Stomach (tissue), 9 donors: Measurements from ENCODE around the gene FGF18. TPM values are rescaled to one million over a fixed set of nuclear protein-coding genes. Genes with fewer than 3 reads are reported as not detected.

Experiments used
- DNase-seq, 2 donors: peaks; one replicate each; pipeline versions ENCODE4 v3.0.0 to v3.0.0-alpha.2; 2013 to 2019
- H3K27ac ChIP-seq, 5 donors: fragments of 200-600 bp in 4 of 5; sonication (generic) in 4 of 5; one replicate each; pipeline ENCODE4 v1.5.1; 2013 to 2019; ENCODE audit warnings: mild to moderate bottlenecking in 1 of 5, moderate library complexity in 1 of 5
- H3K27me3 ChIP-seq, 3 donors: fragments of 200-600 bp; sonication (generic); one replicate each; pipeline ENCODE4 v1.5.1; 2017 to 2019; ENCODE audit warnings: mixed run types in 1 of 3
- H3K36me3 ChIP-seq, 4 donors: fragments of 200-600 bp; sonication (generic); 1 replicate in 3 of 4; 2 replicates in 1 of 4; pipeline ENCODE4 v1.5.1; 2016 to 2019
- H3K4me1 ChIP-seq, 4 donors: fragments of 200-600 bp; sonication (generic); one replicate each; pipeline ENCODE4 v1.5.1; 2016 to 2019
- H3K4me3 ChIP-seq, 4 donors: fragments of 200-600 bp; sonication (generic) in 3 of 4; one replicate each; pipeline ENCODE4 v1.5.1; 2016 to 2019; ENCODE audit warnings: mild to moderate bottlenecking in 1 of 4
- H3K9me3 ChIP-seq, 4 donors: fragments of 200-600 bp; sonication (generic); one replicate each; pipeline ENCODE4 v1.5.1; 2016 to 2019
- EP300 ChIP-seq: sonication (generic); formaldehyde crosslinking; IDR thresholded peaks from one replicate; pipeline ENCODE4 v1.6.1; 2017; ENCODE audit warnings: antibody characterized with exemption
- POLR2A ChIP-seq, 4 donors: fragments of 450-650 bp; IDR thresholded peaks; one replicate each; pipeline ENCODE4 v1.6.1; 2016; ENCODE audit warnings: antibody characterized with exemption in 4 of 4, control low read depth in 2 of 4, mild to moderate bottlenecking in 1 of 4, moderate library complexity in 1 of 4
- POLR2AphosphoS5 ChIP-seq, 3 donors: sonication (generic); formaldehyde crosslinking; IDR thresholded peaks; one replicate each; pipeline ENCODE4 v1.6.1; 2016; ENCODE audit warnings: antibody characterized with exemption in 3 of 3
- WGBS, 5 donors: extraction: QIAGEN DNeasy Blood & Tissue Kit in 3 of 5; methylation state at CpG; one replicate each; pipeline versions ENCODE4 v1.1.5 to v1.1.7; 2013 to 2018; 5-methylcytosine and 5-hydroxymethylcytosine counted together
- intact Hi-C: fragments of 100-400 bp; cut with DNase I; formaldehyde crosslinking; loops from one replicate; pipeline ENCODE4 v1.15.1; 2023; ENCODE audit warnings: low total_unique reads
- polyA plus RNA-seq, 3 donors: library from polyadenylated mRNA; stranded (reverse); fragments of 200-250 nt; gene quantifications; one replicate each; pipeline ENCODE4 v1.2.3, GENCODE V29; 2013
- total RNA-seq, 5 donors: library from RNA; depleted of rRNA; stranded (reverse); fragments of >200 nt; gene quantifications; one replicate each; pipeline versions ENCODE4 v1.1.0 to v1.2.3, GENCODE V29; 2014 to 2016
- TF ChIP-seq, protein P1 (sequence below), 7 experiments: fragments of 450-650 bp in 4 of 7; fragments of 200-600 bp in 3 of 7; sonication (generic) in 3 of 7; IDR thresholded peaks; one replicate each; pipeline ENCODE4 v1.5.1; 2016 to 2019; ENCODE audit warnings: antibody characterized with exemption in 7 of 7, control low read depth in 2 of 7, mild to moderate bottlenecking in 1 of 7
- donor health status: healthy with polysubstance abuse.
- donor health status: Bipolar disorder and iron deficiency.
- donor health status: healthy.

Gene FGF18
- total and polyA plus RNA-seq, 8 donors: 0.37 to 7.1 (median 0.46) TPM; not detected in 3

DNA sequence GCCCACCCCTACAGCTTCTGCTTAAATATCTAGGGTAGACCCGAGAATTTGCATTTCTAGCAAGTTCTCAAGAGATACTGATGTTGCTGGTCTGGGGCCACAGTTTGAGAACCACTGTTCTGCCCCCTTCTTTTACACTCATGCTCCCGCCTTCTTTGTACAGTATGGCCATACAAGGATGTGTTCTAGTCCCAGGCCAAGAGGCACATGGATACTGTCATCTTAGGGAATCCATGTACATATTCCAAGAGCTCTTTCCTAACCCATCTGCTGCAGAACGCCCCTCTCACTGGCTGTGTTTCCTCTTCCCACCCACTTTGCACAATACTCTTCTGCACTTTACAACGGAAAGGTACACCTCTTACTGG is 44.4 kb downstream of the FGF18 start:
- TF ChIP-seq EP300 (no peak), POLR2A (IDR thresholded peaks at IDR 0.05) (no peak), POLR2AphosphoS5 (IDR thresholded peaks at IDR 0.05) (no peak)
- TF ChIP-seq, protein P1, sequence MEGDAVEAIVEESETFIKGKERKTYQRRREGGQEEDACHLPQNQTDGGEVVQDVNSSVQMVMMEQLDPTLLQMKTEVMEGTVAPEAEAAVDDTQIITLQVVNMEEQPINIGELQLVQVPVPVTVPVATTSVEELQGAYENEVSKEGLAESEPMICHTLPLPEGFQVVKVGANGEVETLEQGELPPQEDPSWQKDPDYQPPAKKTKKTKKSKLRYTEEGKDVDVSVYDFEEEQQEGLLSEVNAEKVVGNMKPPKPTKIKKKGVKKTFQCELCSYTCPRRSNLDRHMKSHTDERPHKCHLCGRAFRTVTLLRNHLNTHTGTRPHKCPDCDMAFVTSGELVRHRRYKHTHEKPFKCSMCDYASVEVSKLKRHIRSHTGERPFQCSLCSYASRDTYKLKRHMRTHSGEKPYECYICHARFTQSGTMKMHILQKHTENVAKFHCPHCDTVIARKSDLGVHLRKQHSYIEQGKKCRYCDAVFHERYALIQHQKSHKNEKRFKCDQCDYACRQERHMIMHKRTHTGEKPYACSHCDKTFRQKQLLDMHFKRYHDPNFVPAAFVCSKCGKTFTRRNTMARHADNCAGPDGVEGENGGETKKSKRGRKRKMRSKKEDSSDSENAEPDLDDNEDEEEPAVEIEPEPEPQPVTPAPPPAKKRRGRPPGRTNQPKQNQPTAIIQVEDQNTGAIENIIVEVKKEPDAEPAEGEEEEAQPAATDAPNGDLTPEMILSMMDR (IDR thresholded peaks at IDR 0.05): no peak
- Histone ChIP-seq H3K4me3 (no peak overlapping the region), H3K27me3 (peaks cover 0 to 21% (median 0%) of the 10 kb centered on the region in 3 donors), H3K4me1 (no peaks in the 10 kb centered on the region), H3K9me3 (no peaks in the 10 kb centered on the region), H3K36me3 (no peaks in the 10 kb centered on the region), H3K27ac (no peak overlapping the region)
- intact Hi-C loops: no loop called here
- DNase-seq: no peak
- 71 to 83% (median 80%) methylated on average over 4 of the region's 4 CpGs for WGBS, 5 donors

DNA sequence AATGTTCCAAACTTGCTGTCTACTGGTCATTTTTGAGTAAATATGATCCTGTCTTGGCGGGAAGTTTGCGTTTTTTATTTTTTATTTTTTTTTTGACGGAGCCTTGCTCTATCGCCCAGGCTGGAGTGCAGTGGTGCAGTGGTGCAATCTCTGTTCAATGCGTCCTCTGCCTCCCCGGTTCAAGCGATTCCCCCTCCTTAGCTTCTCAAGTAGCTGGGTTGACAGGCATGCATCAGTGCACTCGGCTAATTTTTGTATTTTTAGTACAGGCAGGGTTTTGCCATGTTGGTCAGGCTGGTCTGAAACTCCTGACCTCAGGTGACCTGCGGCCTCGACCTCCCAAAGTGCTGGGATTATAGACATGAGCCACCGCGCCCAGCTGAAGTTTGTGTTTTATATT is 45.4 kb downstream of the FGF18 start:
- H3K4me3 ChIP-seq: no peak overlapping the region
- peaks cover 0 to 17% (median 0%) of the 10 kb centered on the region in 3 donors for H3K27me3 ChIP-seq
- H3K9me3 ChIP-seq: no peaks in the 10 kb centered on the region
- H3K27ac ChIP-seq: no peak overlapping the region
- 82 to 92% (median 87%) methylated on average over 12 of the region's 12 CpGs for WGBS, 5 donors
- intact Hi-C loops: no loop called here
- no peaks in the 10 kb centered on the region for H3K4me1 ChIP-seq
- TF ChIP-seq EP300 (no peak), POLR2A (IDR thresholded peaks at IDR 0.05) (no peak)
- TF ChIP-seq, protein P1 (IDR thresholded peaks at IDR 0.05): no peak
- H3K36me3 ChIP-seq: no peaks in the 10 kb centered on the region
- no peak for DNase-seq

DNA sequence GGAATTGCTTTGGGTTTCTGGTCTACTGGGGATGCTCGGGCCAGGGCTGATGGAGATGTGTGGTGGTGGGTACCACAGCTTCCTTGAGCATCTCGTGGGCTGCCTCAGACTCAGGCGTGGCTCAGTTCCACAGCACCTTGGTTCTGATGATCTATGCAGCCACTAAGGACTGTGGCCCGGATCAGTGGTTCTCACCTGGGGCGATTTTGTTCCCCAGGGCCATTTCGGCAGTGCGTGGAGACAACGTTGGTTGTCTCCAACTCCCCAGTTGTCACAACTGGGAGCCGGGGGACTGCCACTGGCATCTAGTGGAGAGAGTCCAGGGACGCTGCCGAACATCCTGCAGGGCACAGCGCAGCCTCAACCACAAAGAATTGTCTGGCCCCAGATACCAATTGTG is 47.7 kb downstream of the FGF18 start:
- TF ChIP-seq POLR2AphosphoS5 (IDR thresholded peaks at IDR 0.05) (no peak), POLR2A (IDR thresholded peaks at IDR 0.05) (no peak), EP300 (no peak)
- TF ChIP-seq, protein P1 (IDR thresholded peaks at IDR 0.05): no peak
- intact Hi-C loops: no loop called here
- WGBS, 5 donors: 85 to 93% (median 87%) methylated on average over 11 to 12 of the region's 12 CpGs

DNA sequence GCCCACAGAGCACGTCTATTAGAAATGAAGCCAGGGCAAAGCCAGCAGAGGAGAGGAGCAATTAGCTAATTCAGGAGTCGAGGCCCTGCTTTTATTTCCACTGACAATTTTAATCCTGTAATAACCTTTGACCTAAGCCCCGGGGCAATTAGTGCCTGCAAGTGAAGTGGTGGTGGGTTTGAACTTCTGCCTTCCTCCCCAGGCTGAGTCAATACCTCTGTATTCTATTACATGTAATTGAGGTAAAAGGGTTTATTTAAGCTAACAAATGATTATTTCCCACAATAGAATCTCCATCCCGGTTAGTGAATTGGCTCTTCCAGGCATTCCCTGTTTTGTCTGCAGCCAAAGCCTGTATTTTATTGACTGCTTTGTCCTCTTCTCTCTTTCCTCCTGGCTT is 49.9 kb downstream of the FGF18 start:
- WGBS, 5 donors: 42 to 55% (median 48%) methylated on average over 4 of the region's 4 CpGs
- H3K36me3 ChIP-seq: no peaks in the 10 kb centered on the region
- no peak overlapping the region for H3K4me3 ChIP-seq
- H3K9me3 ChIP-seq: no peaks in the 10 kb centered on the region
- no peaks in the 10 kb centered on the region for H3K4me1 ChIP-seq
- TF ChIP-seq POLR2AphosphoS5 (IDR thresholded peaks at IDR 0.05) (no peak), POLR2A (IDR thresholded peaks at IDR 0.05) (no peak), EP300 (no peak)
- TF ChIP-seq, protein P1 (IDR thresholded peaks at IDR 0.05): no peak
- intact Hi-C loops: no loop called here
- H3K27ac ChIP-seq: no peak overlapping the region
- DNase-seq: no peak
- peaks cover 0 to 3% (median 0%) of the 10 kb centered on the region in 3 donors for H3K27me3 ChIP-seq

More for the DNA sequence above, 47.7 kb downstream of the FGF18 start:
- no peak overlapping the region for H3K4me3 ChIP-seq
- DNase-seq: no peak
- H3K27me3 ChIP-seq: peaks cover 0 to 9% (median 0%) of the 10 kb centered on the region in 3 donors
- no peaks in the 10 kb centered on the region for H3K4me1 ChIP-seq
- no peak overlapping the region for H3K27ac ChIP-seq
- H3K9me3 ChIP-seq: no peaks in the 10 kb centered on the region
- no peaks in the 10 kb centered on the region for H3K36me3 ChIP-seq
